ENCODE results near the gene ZNF575.

DNA sequence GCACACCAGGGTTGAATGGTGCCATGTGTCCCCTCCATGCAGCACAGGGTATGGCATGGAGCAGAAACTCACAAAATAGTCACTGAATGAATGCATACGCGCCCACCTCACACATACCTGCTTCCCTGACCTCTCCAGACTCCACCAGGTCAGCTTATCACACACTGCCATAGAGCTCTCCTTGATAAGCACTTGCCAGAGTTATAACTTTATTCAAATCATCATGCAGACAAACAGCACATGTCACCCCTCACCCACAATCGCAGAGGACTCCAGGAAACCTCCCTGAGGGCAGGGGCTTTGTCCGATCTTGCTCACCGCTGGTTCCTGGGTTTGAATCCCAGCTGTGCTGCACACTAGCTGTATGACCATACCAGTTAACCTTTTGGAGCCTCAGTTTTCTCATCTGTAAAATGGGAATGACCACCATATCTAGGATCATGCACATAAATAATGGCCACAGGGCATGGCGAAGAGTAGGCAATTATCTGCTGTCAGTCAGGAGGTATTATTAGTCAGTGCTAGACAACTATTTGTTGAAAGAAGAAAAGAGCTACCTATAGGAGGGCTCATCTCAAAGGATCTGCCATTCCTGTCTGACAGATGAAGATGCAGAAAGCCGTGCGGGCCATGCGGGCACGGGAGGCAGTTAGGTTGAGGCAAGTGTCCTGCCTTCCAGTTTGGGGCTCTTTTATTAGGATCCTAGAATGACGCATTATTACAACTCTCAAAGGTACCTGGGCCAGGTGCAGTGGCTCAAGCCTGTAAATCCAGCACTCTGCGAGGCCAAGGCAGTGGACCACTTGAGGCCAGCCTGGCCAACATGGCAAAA is 28.4 kb downstream of the ZNF575 start:
- TF ChIP-seq CTCF (IDR thresholded peaks at IDR 0.05; ENCODE audit: low read depth, low read length) = no peak
- no peak for TF ChIP-seq EZH2phosphoT487 (IDR thresholded peaks at IDR 0.05; ENCODE audit: low read depth)
